ENCODE measurements around the gene CEP112. TPM values are rescaled to one million over a fixed set of nuclear protein-coding genes. Genes with fewer than 3 reads are reported as not detected.
"Not testable (repeated sequence)": the region's sequence is repeated elsewhere in the genome, so short reads cannot be mapped to it uniquely, and the experiment has no call there.

The CEP112 gene
- total and polyA plus RNA-seq, 7 donors, result 4.5 to 19.4 (median 9.7) TPM

DNA sequence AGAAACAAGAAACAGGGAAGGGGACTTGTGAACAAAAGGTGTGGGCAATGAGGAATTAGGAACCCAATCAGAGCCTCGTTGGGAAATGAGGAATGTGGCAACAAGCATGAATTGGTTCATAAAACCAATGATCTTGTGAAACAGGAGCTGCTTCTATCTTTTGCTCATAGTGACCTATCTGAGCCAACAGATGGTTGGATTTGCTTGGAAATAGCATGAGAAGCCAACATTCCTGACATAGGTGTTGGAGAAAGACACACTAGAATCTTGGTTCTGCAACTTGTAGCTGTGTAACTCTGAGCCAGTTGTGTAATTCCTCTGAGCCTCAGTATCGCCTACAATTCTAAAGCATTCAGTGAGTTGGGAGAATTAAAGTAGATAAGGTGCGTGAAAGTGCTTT, 378.6 kb downstream of the CEP112 start:
- Histone ChIP-seq H3K36me3 (ENCODE audit: insufficient read depth in 1 of 2, low read depth in 1 of 2) (no peaks in the 10 kb centered on the region), H3K27ac (no peak overlapping the region), H3K4me3 (no peak overlapping the region), H3K27me3 (ENCODE audit: insufficient read depth in 3 of 3, low read length in 2 of 3) (no peaks in the 10 kb centered on the region), H3K4me1 (no peaks in the 10 kb centered on the region), H3K9me3 (peaks cover 6% of the 10 kb centered on the region)
- 71 to 76% (median 75%) methylated on average over 3 of the region's 3 CpGs for WGBS, 3 donors
- ATAC-seq (no peak), DNase-seq (no peak)
- TF ChIP-seq, protein P1, sequence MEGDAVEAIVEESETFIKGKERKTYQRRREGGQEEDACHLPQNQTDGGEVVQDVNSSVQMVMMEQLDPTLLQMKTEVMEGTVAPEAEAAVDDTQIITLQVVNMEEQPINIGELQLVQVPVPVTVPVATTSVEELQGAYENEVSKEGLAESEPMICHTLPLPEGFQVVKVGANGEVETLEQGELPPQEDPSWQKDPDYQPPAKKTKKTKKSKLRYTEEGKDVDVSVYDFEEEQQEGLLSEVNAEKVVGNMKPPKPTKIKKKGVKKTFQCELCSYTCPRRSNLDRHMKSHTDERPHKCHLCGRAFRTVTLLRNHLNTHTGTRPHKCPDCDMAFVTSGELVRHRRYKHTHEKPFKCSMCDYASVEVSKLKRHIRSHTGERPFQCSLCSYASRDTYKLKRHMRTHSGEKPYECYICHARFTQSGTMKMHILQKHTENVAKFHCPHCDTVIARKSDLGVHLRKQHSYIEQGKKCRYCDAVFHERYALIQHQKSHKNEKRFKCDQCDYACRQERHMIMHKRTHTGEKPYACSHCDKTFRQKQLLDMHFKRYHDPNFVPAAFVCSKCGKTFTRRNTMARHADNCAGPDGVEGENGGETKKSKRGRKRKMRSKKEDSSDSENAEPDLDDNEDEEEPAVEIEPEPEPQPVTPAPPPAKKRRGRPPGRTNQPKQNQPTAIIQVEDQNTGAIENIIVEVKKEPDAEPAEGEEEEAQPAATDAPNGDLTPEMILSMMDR (IDR thresholded peaks at IDR 0.05), result no peak
- intact Hi-C loops (cut with DNase I), result no loop called here

DNA sequence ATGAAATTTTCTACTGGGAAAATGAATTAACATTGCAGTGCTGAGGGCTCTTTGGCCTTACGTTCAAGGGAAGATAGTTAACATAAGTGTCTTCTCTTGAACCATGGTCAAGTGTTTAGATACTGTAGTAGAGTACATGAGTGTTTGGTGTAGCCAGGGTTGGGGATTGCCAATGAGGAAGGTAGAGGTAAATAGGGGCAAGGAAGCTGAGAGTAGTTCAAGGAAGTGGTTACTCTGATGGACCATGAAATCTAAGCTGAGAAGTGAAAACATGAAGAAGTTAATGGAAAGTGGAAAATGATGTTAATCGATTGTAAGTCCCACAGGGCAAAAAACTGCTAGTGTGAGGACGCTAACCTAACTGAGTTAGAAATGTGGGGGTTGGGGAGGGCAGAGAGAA, 380.9 kb downstream of the CEP112 start:
- no peak overlapping the region for H3K4me3 ChIP-seq
- no peaks in the 10 kb centered on the region for H3K4me1 ChIP-seq
- DNase-seq (no peak), ATAC-seq (no peak)
- no peaks in the 10 kb centered on the region for H3K36me3 ChIP-seq (ENCODE audit: insufficient read depth in 1 of 2, low read depth in 1 of 2)
- TF ChIP-seq, protein P1 (IDR thresholded peaks at IDR 0.05), result no peak
- H3K27me3 ChIP-seq (ENCODE audit: insufficient read depth in 3 of 3, low read length in 2 of 3), result no peaks in the 10 kb centered on the region
- intact Hi-C loops (cut with DNase I), result no loop called here
- 62 to 67% (median 65%) methylated on average over 3 of the region's 3 CpGs for WGBS, 3 donors
- H3K27ac ChIP-seq, result no peak overlapping the region
- peaks cover 6% of the 10 kb centered on the region for H3K9me3 ChIP-seq

DNA sequence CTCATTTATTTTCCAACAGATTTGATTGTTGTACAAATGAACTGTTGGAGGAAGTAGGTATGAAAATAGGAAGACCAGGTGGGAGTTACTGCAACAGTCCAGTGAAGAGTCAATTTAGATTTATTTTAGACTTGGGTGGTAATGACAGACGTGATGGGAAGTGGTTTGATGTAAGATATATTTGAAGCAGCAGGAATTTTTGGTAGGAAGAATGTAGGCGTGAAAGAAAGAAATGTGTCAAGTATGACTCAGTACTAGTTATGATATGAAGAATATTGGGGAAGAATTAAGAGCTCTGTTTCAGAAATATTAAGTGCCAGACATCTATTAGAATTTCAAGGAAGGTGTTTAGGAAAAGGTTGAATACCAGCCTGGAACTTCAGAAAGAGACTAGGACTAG, 382.6 kb downstream of the CEP112 start:
- Histone ChIP-seq H3K27me3 (ENCODE audit: insufficient read depth in 3 of 3, low read length in 2 of 3) (no peaks in the 10 kb centered on the region), H3K27ac (no peak overlapping the region), H3K36me3 (ENCODE audit: insufficient read depth in 1 of 2, low read depth in 1 of 2) (no peaks in the 10 kb centered on the region), H3K4me1 (no peaks in the 10 kb centered on the region), H3K4me3 (no peak overlapping the region), H3K9me3 (peaks cover 6% of the 10 kb centered on the region)
- ATAC-seq (no peak), DNase-seq (no peak)
- 85 to 93% (median 87%) methylated on average over 2 of the region's 2 CpGs for WGBS, 3 donors
- TF ChIP-seq, protein P1 (IDR thresholded peaks at IDR 0.05), result no peak
- intact Hi-C loops (cut with DNase I), result no loop called here

DNA sequence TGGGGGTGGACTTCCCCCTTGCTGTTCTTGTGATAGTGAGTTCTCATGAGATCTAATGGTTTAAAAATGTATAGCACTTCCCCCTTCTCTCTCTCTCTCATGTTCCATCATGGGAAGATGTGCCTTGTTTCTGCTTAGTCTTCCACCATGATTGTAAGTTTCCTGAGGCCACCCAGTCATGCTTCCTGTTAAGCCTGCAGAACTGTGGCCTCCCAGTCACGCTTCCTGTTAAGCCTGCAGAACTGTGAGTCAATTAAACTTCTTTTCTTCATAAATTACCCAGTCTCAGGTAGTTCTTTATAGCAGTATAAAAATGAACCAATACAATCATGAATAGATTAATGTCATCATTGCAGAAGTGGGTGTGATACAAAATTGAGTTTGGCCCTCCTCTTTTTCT, 383.4 kb downstream of the CEP112 start:
- H3K27me3 ChIP-seq (ENCODE audit: insufficient read depth in 3 of 3, low read length in 2 of 3); H3K4me1 ChIP-seq; H3K4me3 ChIP-seq; intact Hi-C loops (cut with DNase I); H3K27ac ChIP-seq; H3K36me3 ChIP-seq (ENCODE audit: insufficient read depth in 1 of 2, low read depth in 1 of 2); DNase-seq; H3K9me3 ChIP-seq; ATAC-seq: not testable (repeated sequence)
- 96 to 100% (median 100%) methylated on average over 1 of the region's 1 CpG for WGBS, 3 donors

DNA sequence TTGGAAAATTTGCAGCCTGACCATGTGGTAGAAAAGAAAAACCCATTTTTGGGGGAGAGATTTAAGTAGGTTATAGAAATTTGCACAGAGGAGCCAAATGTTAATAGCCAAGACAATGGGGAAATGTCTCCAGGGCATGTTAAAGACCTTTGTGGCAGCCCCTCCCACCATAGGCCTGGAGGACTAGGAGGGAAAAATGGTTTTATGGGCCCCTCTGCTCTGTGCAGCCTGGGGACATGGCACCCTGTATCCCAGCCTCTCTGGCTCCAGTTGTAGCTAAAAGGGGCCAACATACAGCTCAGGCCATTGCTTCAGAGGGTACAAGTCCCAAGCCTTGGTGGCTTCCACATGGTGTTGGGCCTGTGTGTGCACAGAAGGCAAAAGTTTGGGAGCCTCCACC, 384.6 kb downstream of the CEP112 start:
- TF ChIP-seq, protein P1 (IDR thresholded peaks at IDR 0.05), result no peak
- no peak overlapping the region for H3K27ac ChIP-seq
- intact Hi-C loops (cut with DNase I), result no loop called here
- no peaks in the 10 kb centered on the region for H3K27me3 ChIP-seq (ENCODE audit: insufficient read depth in 3 of 3, low read length in 2 of 3)
- no peak for ATAC-seq
- H3K36me3 ChIP-seq (ENCODE audit: insufficient read depth in 1 of 2, low read depth in 1 of 2), result no peaks in the 10 kb centered on the region
- DNase-seq, result no peak
- no peaks in the 10 kb centered on the region for H3K4me1 ChIP-seq
- H3K4me3 ChIP-seq, result no peak overlapping the region
- H3K9me3 ChIP-seq, result peaks cover 12% of the 10 kb centered on the region
